H1 (cell line): ENCODE data around the gene AP2A1.

Experiments
- CEBPB ChIP-seq: IDR thresholded peaks from 2 replicates; pipeline ENCODE4 v1.6.1; 2012; ENCODE audit warnings: low read depth, low read length
- CHD2 ChIP-seq: IDR thresholded peaks from 2 replicates; pipeline ENCODE4 v1.6.1; 2012; ENCODE audit warnings: low read length, improper control_type of control experiment
- CREB1 ChIP-seq: IDR thresholded peaks from 2 replicates; pipeline ENCODE4 v1.6.1; 2012; ENCODE audit warnings: inconsistent platforms
- CTCF ChIP-seq, 3 experiments: IDR thresholded peaks; 1 replicate in 2 of 3; 2 replicates in 1 of 3; pipeline versions ENCODE4 v1.5.1 to v1.6.1; 2011; ENCODE audit warnings: low read length in 3 of 3, mild to moderate bottlenecking in 3 of 3, inconsistent platforms in 2 of 3, low read depth in 1 of 3, moderate library complexity in 1 of 3; ENCODE audit not compliant: insufficient read depth in 1 of 3; ENCODE audit errors: control extremely low read depth in 1 of 3
- FOSL1 ChIP-seq: IDR thresholded peaks from 2 replicates; pipeline ENCODE4 v1.6.1; 2011; ENCODE audit warnings: mild to moderate bottlenecking, low read depth, low read length, moderate library complexity; ENCODE audit not compliant: insufficient read depth
- GABPA ChIP-seq: IDR thresholded peaks from 2 replicates; pipeline ENCODE4 v1.6.1; 2011; ENCODE audit warnings: mild to moderate bottlenecking, low read length, moderate library complexity, borderline replicate concordance; ENCODE audit not compliant: insufficient read depth
- MAFK ChIP-seq: IDR thresholded peaks from 2 replicates; pipeline ENCODE4 v1.6.1; 2012; ENCODE audit warnings: low read depth, mild to moderate bottlenecking, improper control_type of control experiment, low read length
- POLR2AphosphoS5 ChIP-seq: IDR thresholded peaks from 2 replicates; pipeline ENCODE4 v1.6.1; 2011; ENCODE audit warnings: low read depth, low read length
- RAD21 ChIP-seq, 2 experiments: IDR thresholded peaks in 1 of 2; conservative IDR thresholded peaks in 1 of 2; 2 replicates each; pipeline ENCODE4 v1.6.1; 2011; ENCODE audit warnings: low read depth in 2 of 2, low read length in 2 of 2, improper control_type of control experiment in 1 of 2, inconsistent platforms in 1 of 2, mild to moderate bottlenecking in 1 of 2, moderate library complexity in 1 of 2
- TAF1 ChIP-seq: IDR thresholded peaks from 2 replicates; pipeline ENCODE4 v1.6.1; 2011; ENCODE audit warnings: mild to moderate bottlenecking, low read depth, low read length
- TBP ChIP-seq: IDR thresholded peaks from 2 replicates; pipeline ENCODE4 v1.6.1; 2011; ENCODE audit warnings: low read depth, low read length, improper control_type of control experiment
- ZNF274 ChIP-seq: IDR thresholded peaks from 2 replicates; pipeline ENCODE4 v1.7.0; 2012; ENCODE audit warnings: low read length, borderline replicate concordance; ENCODE audit errors: extremely low read depth
- TF ChIP-seq, protein P1 (sequence below): IDR thresholded peaks from 2 replicates; pipeline ENCODE4 v1.6.1; 2012; ENCODE audit warnings: inconsistent platforms

- TF ChIP-seq TAF1: no peak
- TF ChIP-seq, protein P1, sequence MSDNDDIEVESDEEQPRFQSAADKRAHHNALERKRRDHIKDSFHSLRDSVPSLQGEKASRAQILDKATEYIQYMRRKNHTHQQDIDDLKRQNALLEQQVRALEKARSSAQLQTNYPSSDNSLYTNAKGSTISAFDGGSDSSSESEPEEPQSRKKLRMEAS: peak; percentile 80
- TF ChIP-seq FOSL1: no peak
- no peak for TF ChIP-seq CHD2
- TF ChIP-seq CREB1: no peak
- TF ChIP-seq RAD21 (IDR thresholded peaks at IDR 0.05 in 1 of 2, conservative IDR thresholded peaks at IDR 0.05 in 1 of 2; ENCODE audit: low read depth in 2 of 2, low read length in 2 of 2): peak; percentile 35 to 51; a peak in 3 of 4 replicates
- TF ChIP-seq TBP: no peak
- peak; percentile 26 to 37 (median 29); a peak in 3 of 4 replicates for TF ChIP-seq CTCF (IDR thresholded peaks at IDR 0.05; ENCODE audit: control extremely low read depth in 1 of 3, insufficient read depth in 1 of 3, low read depth in 1 of 3, low read length in 3 of 3)
- no peak for TF ChIP-seq CEBPB
- no peak for TF ChIP-seq POLR2AphosphoS5
- TF ChIP-seq MAFK: no peak
- no peak for TF ChIP-seq GABPA
- TF ChIP-seq ZNF274: no peak
Observed at GRCh38 chr19:49746206-49746958, 20.4 kb upstream of the AP2A1 start.
